SU-DHL-6 (cell line): ENCODE measurements around the gene PACSIN3.

Experiments
- H2AFZ ChIP-seq: fragments of 200-600 bp; sonication (generic); 2 replicates; pipeline ENCODE4 v1.6.1; 2014; ENCODE audit warnings: low read depth, mild to moderate bottlenecking, moderate library complexity, mixed read lengths, antibody characterized with exemption, low read length; ENCODE audit not compliant: severe bottlenecking
- H3F3A ChIP-seq: fragments of 200-600 bp; shearing (Covaris generic); 2 replicates; pipeline ENCODE4 v1.6.0; 2016; ENCODE audit warnings: antibody characterized with exemption, mild to moderate bottlenecking; ENCODE audit not compliant: insufficient read depth
- H3K27ac ChIP-seq: fragments of 200-600 bp; sonication (generic); 2 replicates; pipeline ENCODE4 v1.5.1; 2016; ENCODE audit warnings: low read depth, mild to moderate bottlenecking, low read length, moderate library complexity, mixed read lengths
- H3K27me3 ChIP-seq: fragments of 200-600 bp; sonication (generic), shearing (Covaris generic); 2 replicates; pipeline ENCODE4 v1.6.0; 2014; ENCODE audit warnings: mild to moderate bottlenecking, low read length
- H3K36me3 ChIP-seq: fragments of 200-600 bp; sonication (generic); 2 replicates; pipeline ENCODE4 v1.6.1; 2014; ENCODE audit warnings: mild to moderate bottlenecking, low read length, mixed read lengths
- H3K4me2 ChIP-seq: fragments of 300-600, 200-600 bp; shearing (Covaris generic), sonication (generic); 2 replicates; pipeline ENCODE4 v1.6.0; 2014; ENCODE audit warnings: low read length, low read depth, mild to moderate bottlenecking; ENCODE audit not compliant: poor library complexity, severe bottlenecking
- H3K4me3 ChIP-seq: fragments of 200-600 bp; sonication (generic); 2 replicates; pipeline ENCODE4 v1.5.1; 2014; ENCODE audit warnings: antibody characterized with exemption, low read length, mild to moderate bottlenecking, mixed read lengths; ENCODE audit not compliant: insufficient read depth, poor library complexity, severe bottlenecking
- H3K79me2 ChIP-seq: fragments of 200-600 bp; sonication (generic); 2 replicates; pipeline ENCODE4 v1.6.1; 2014; ENCODE audit warnings: mild to moderate bottlenecking, low read length, moderate library complexity; ENCODE audit not compliant: insufficient read depth
- H3K9ac ChIP-seq: fragments of 200-600 bp; sonication (generic); 2 replicates; pipeline ENCODE4 v1.7.0; 2014; ENCODE audit warnings: mild to moderate bottlenecking, low read length
- H3K9me2 ChIP-seq: fragments of 200-600 bp; sonication (generic); replicated peaks from 2 replicates; pipeline ENCODE4 v1.6.1; 2014; ENCODE audit warnings: low read length; ENCODE audit not compliant: insufficient read depth
- H3K9me3 ChIP-seq: fragments of 200-600 bp; sonication (generic); 2 replicates; pipeline ENCODE4 v1.6.1; 2014; ENCODE audit warnings: low read length, mixed read lengths; ENCODE audit not compliant: insufficient read depth
- H4K20me1 ChIP-seq: fragments of 200-600 bp; sonication (generic); 2 replicates; pipeline ENCODE4 v1.6.1; 2014; ENCODE audit warnings: low read depth, mild to moderate bottlenecking, antibody characterized with exemption, low read length, moderate library complexity, mixed read lengths
- CTCF ChIP-seq: fragments of 200-600 bp; sonication (generic); IDR thresholded peaks from one replicate; pipeline ENCODE4 v1.5.1; 2017; ENCODE audit warnings: antibody characterized with exemption, mild to moderate bottlenecking, low read length, moderate library complexity; ENCODE audit not compliant: insufficient read depth, poor library complexity, severe bottlenecking
- EZH2phosphoT487 ChIP-seq: fragments of 200-600 bp; sonication (generic), shearing (Covaris generic); conservative IDR thresholded peaks from 2 replicates; pipeline ENCODE4 v1.6.1; 2018; ENCODE audit warnings: mild to moderate bottlenecking, antibody characterized with exemption, low read length, moderate library complexity, mixed read lengths

PACSIN3 gene

GRCh38 chr11:47177846-47178245 lies 8.4 kb downstream of the PACSIN3 start:
- peak overlapping the region; percentile 83 for H3K27ac ChIP-seq

DNA sequence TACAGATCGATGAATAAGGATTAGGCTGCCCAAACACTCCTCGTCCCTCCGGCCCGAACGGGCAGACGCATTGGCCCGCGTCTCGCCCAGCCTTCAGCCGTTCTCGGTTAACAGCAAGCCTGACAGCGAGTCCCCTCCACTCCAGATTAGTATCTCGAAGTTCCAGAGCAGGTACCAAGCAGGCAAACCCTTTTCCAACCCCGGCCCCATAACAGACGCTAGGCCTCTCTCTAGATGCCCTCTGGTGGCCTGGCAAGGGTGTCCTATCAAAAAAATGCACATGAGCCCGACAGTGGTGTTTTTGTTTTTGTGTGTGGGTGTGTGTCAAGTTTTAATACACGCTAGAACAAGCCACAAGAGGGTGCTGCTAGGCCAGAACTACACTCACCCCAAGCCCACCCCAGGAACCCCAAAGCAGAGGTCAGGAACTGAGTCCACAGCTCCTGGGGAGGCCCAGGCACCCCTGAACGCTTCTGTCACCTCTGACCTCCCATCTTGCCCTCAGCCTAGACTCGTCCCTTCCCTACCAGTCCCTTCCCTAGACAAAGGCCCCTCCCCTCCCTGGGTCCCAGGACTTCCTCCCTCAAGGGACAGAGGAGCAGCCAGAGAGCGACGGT lies 8.9 kb downstream of the PACSIN3 start:
- peaks cover 7% of the 10 kb centered on the region for H3K36me3 ChIP-seq
- peak overlapping the region; percentile 67 for H2AFZ ChIP-seq

More at GRCh38 chr11:47177846-47178245, 8.4 kb downstream of the PACSIN3 start:
- Histone ChIP-seq H3K27me3 (no peaks in the 10 kb centered on the region), H3K36me3 (peaks cover 7% of the 10 kb centered on the region; the same call in 1 of the 2 replicates), H2AFZ (peak overlapping the region; percentile 42), H3F3A (no peaks in the 10 kb centered on the region), H3K4me3 (no peak overlapping the region), H3K4me2 (peak overlapping the region; percentile 84), H4K20me1 (peaks cover 7% of the 10 kb centered on the region; the same call in 1 of the 2 replicates), H3K9me2 (no peaks in the 10 kb centered on the region), H3K9ac (peak overlapping the region; percentile 100), H3K79me2 (peaks cover 35% of the 10 kb centered on the region), H3K9me3 (no peaks in the 10 kb centered on the region)
- no peak for TF ChIP-seq EZH2phosphoT487
- no peak for TF ChIP-seq CTCF

GRCh38 chr11:47176328-47177228 lies 9.7 kb downstream of the PACSIN3 start, which contains the start of gene ARFGAP2:
TSS of gene ARFGAP2 (minus strand) at chr11:47176879. CDS start at chr11:47176853, 26 bp downstream.
- TF ChIP-seq CTCF, result no peak
- TF ChIP-seq EZH2phosphoT487, result no peak
- Histone ChIP-seq H3K4me2 (peak within 1 kb of the TSS; percentile 95), H3K27me3 (no peaks in the 10 kb centered on the region), H2AFZ (peak within 1 kb of the TSS; percentile 75), H3K36me3 (peaks cover 7% of the 10 kb centered on the region), H3F3A (no peaks in the 10 kb centered on the region), H3K79me2 (peaks cover 48% of the 10 kb centered on the region), H3K27ac (peak within 1 kb of the TSS; percentile 83), H3K9me3 (no peaks in the 10 kb centered on the region), H3K9ac (peak within 1 kb of the TSS; percentile 100), H3K4me3 (peak within 1 kb of the TSS; percentile 99), H3K9me2 (no peaks in the 10 kb centered on the region), H4K20me1 (peaks cover 7% of the 10 kb centered on the region; the same call in 1 of the 2 replicates)

More for the DNA sequence above, 8.9 kb downstream of the PACSIN3 start:
- Histone ChIP-seq H3K9ac (peak overlapping the region; percentile 100), H3F3A (no peaks in the 10 kb centered on the region), H3K27ac (peak overlapping the region; percentile 83), H3K27me3 (no peaks in the 10 kb centered on the region), H4K20me1 (peaks cover 7% of the 10 kb centered on the region; the same call in 1 of the 2 replicates), H3K4me3 (peak overlapping the region; percentile 67), H3K9me2 (no peaks in the 10 kb centered on the region), H3K9me3 (no peaks in the 10 kb centered on the region), H3K4me2 (peak overlapping the region; percentile 84), H3K79me2 (peaks cover 40% of the 10 kb centered on the region)
- peak; percentile 90 for TF ChIP-seq CTCF
- TF ChIP-seq EZH2phosphoT487, result no peak
